Gastroesophageal sphincter (tissue), 4 donors: Measurements from ENCODE around the gene SPAG4. TPM values are rescaled to one million over a fixed set of nuclear protein-coding genes. Genes with fewer than 3 reads are reported as not detected.

Experiments used
- ATAC-seq: fragments of 150-250 bp; one replicate; pipeline ENCODE4 v1.9.1; 2016; ENCODE audit warnings: mild to moderate bottlenecking, moderate library complexity
- H3K27ac ChIP-seq, 4 donors: fragments of 200-600 bp; sonication (generic) in 3 of 4; 1 replicate in 3 of 4; 2 replicates in 1 of 4; pipeline ENCODE4 v1.5.1; 2016 to 2019
- H3K27me3 ChIP-seq: fragments of 200-600 bp; sonication (generic); one replicate; pipeline ENCODE4 v1.5.1; 2019
- H3K36me3 ChIP-seq, 2 donors: fragments of 200-600 bp; sonication (generic); one replicate each; pipeline ENCODE4 v1.5.1; 2019; ENCODE audit warnings: control low read depth in 1 of 2
- H3K4me1 ChIP-seq, 3 donors: fragments of 200-600 bp; sonication (generic); 1 replicate in 2 of 3; 2 replicates in 1 of 3; pipeline ENCODE4 v1.5.1; 2016 to 2019; ENCODE audit warnings: control low read depth in 2 of 3
- H3K4me3 ChIP-seq, 2 donors: fragments of 200-600 bp; sonication (generic); one replicate each; pipeline ENCODE4 v1.5.1; 2019; ENCODE audit warnings: mild to moderate bottlenecking in 1 of 2, moderate library complexity in 1 of 2
- H3K9me3 ChIP-seq, 3 donors: fragments of 200-600 bp; sonication (generic); one replicate each; pipeline ENCODE4 v1.5.1; 2017 to 2019; ENCODE audit warnings: control low read depth in 2 of 3
- CTCF ChIP-seq, 4 experiments: fragments of 200-600 bp in 2 of 4; fragments of 450-650 bp in 2 of 4; sonication (generic) in 1 of 4; IDR thresholded peaks; one replicate each; pipeline ENCODE4 v1.5.1; 2017 to 2019; ENCODE audit warnings: antibody characterized with exemption in 4 of 4, mild to moderate bottlenecking in 2 of 4, moderate library complexity in 2 of 4
- EP300 ChIP-seq: sonication (generic); formaldehyde crosslinking; IDR thresholded peaks from one replicate; pipeline ENCODE4 v1.6.1; 2017; ENCODE audit warnings: antibody characterized with exemption, mild to moderate bottlenecking
- POLR2A ChIP-seq, 2 donors: fragments of 450-650 bp; IDR thresholded peaks; one replicate each; pipeline ENCODE4 v1.6.1; 2017; ENCODE audit warnings: antibody characterized with exemption in 2 of 2, mild to moderate bottlenecking in 2 of 2, moderate library complexity in 1 of 2
- POLR2AphosphoS5 ChIP-seq: sonication (generic); formaldehyde crosslinking; IDR thresholded peaks from one replicate; pipeline ENCODE4 v1.6.1; 2017; ENCODE audit warnings: antibody characterized with exemption
- WGBS, 2 donors: methylation state at CpG; one replicate each; pipeline ENCODE4 v1.1.5; 2018; ENCODE audit warnings: low coverage in 1 of 2; 5-methylcytosine and 5-hydroxymethylcytosine counted together
- total RNA-seq, 4 donors: library from RNA; depleted of rRNA; stranded (reverse); fragments of >200 nt; gene quantifications; one replicate each; pipeline ENCODE4 v1.1.0, GENCODE V29; 2016

The SPAG4 gene
- total RNA-seq, 4 donors from 2014 or later, result 0.85 to 3.5 (median 2.9) TPM

GRCh38 chr20:35653893-35654292 is 38.3 kb downstream of the SPAG4 start:
- H3K4me3 ChIP-seq, result no peak overlapping the region
- H3K27ac ChIP-seq, result no peak overlapping the region
- H3K36me3 ChIP-seq, result peaks cover 5 to 29% of the 10 kb centered on the region in 2 donors
- no peaks in the 10 kb centered on the region for H3K27me3 ChIP-seq
- H3K4me1 ChIP-seq, result peaks cover 8 to 75% (median 10%) of the 10 kb centered on the region in 3 donors
- TF ChIP-seq POLR2A (IDR thresholded peaks at IDR 0.05) (no peak), CTCF (IDR thresholded peaks at IDR 0.05) (no peak), EP300 (no peak), POLR2AphosphoS5 (no peak)
- ATAC-seq, result no peak
- WGBS, 2 donors, result 92 to 96% methylated on average over 3 of the region's 4 CpGs
- H3K9me3 ChIP-seq, result no peaks in the 10 kb centered on the region

- H3K4me3 ChIP-seq, result no peak overlapping the region
- no peaks in the 10 kb centered on the region for H3K9me3 ChIP-seq
- H3K4me1 ChIP-seq, result peaks cover 8 to 75% (median 10%) of the 10 kb centered on the region in 3 donors
- H3K27me3 ChIP-seq, result no peaks in the 10 kb centered on the region
- H3K27ac ChIP-seq, result no peak overlapping the region
- no peak for ATAC-seq
- WGBS, 2 donors, result 93 to 95% methylated on average over 5 to 8 of the region's 9 CpGs
- TF ChIP-seq EP300 (no peak), POLR2AphosphoS5 (no peak), POLR2A (IDR thresholded peaks at IDR 0.05) (no peak), CTCF (IDR thresholded peaks at IDR 0.05) (no peak)
- peaks cover 5 to 29% of the 10 kb centered on the region in 2 donors for H3K36me3 ChIP-seq
These were observed 38.8 kb downstream of the SPAG4 start for GRCh38 chr20:35654415-35654814.

GRCh38 chr20:35657271-35657670 is 41.6 kb downstream of the SPAG4 start:
- Histone ChIP-seq H3K36me3 (peaks cover 5 to 29% of the 10 kb centered on the region in 2 donors), H3K27ac (peak overlapping the region in 1 of 4 donors; percentile 1), H3K4me1 (peaks cover 3 to 76% (median 11%) of the 10 kb centered on the region in 3 donors), H3K9me3 (no peaks in the 10 kb centered on the region), H3K4me3 (no peak overlapping the region), H3K27me3 (no peaks in the 10 kb centered on the region)
- TF ChIP-seq CTCF (IDR thresholded peaks at IDR 0.05), result no peak
- TF ChIP-seq EP300, result no peak
- TF ChIP-seq POLR2AphosphoS5, result no peak
- TF ChIP-seq POLR2A (IDR thresholded peaks at IDR 0.05), result no peak
- WGBS, 2 donors, result 25 to 42% methylated on average over 1 of the region's 1 CpG
- ATAC-seq, result no peak

- Histone ChIP-seq H3K27me3 (no peaks in the 10 kb centered on the region), H3K36me3 (no peaks in the 10 kb centered on the region), H3K27ac (no peak overlapping the region), H3K4me1 (peaks cover 3 to 79% (median 22%) of the 10 kb centered on the region in 3 donors), H3K9me3 (no peaks in the 10 kb centered on the region), H3K4me3 (no peak overlapping the region)
- ATAC-seq, result no peak
- no peak for TF ChIP-seq POLR2A (IDR thresholded peaks at IDR 0.05)
- no peak for TF ChIP-seq CTCF (IDR thresholded peaks at IDR 0.05)
- TF ChIP-seq EP300, result no peak
- TF ChIP-seq POLR2AphosphoS5, result no peak
- WGBS, 2 donors, result 77 to 95% methylated on average over 5 to 8 of the region's 10 CpGs
These were observed 44.7 kb downstream of the SPAG4 start for GRCh38 chr20:35660122-35660937.

GRCh38 chr20:35661053-35661452 is 45.4 kb downstream of the SPAG4 start:
- WGBS, 2 donors, result 58 to 86% methylated on average over 2 of the region's 2 CpGs
- no peak for TF ChIP-seq CTCF (IDR thresholded peaks at IDR 0.05)
- TF ChIP-seq POLR2AphosphoS5, result no peak
- TF ChIP-seq EP300, result no peak
- TF ChIP-seq POLR2A (IDR thresholded peaks at IDR 0.05), result no peak
- Histone ChIP-seq H3K4me1 (peaks cover 3 to 78% (median 22%) of the 10 kb centered on the region in 3 donors), H3K27ac (no peak overlapping the region), H3K9me3 (no peaks in the 10 kb centered on the region), H3K4me3 (no peak overlapping the region), H3K27me3 (no peaks in the 10 kb centered on the region), H3K36me3 (no peaks in the 10 kb centered on the region)
- ATAC-seq, result no peak
